OCI-LY7 (cell line): ENCODE results near the gene TPP1. TPM values are rescaled to one million over a fixed set of nuclear protein-coding genes. Genes with fewer than 3 reads are reported as not detected.

Experiments
- BruUV-seq: library from RNA; stranded (reverse); fragments of 400-500 nt; replicated peaks from 2 replicates; lab custom pipeline; 2021; lab: Mats Ljungman, UMichigan
- CTCF ChIA-PET: fragments of 300-600 bp; sonication (Branson Sonifier 250); formaldehyde crosslinking; loops from one replicate; lab custom pipeline; 2022; ENCODE audit warnings: antibody characterized with exemption; ENCODE audit not compliant: unreplicated experiment; lab: Charles Lee
- POLR2A ChIA-PET: fragments of 300-600 bp; sonication (Branson Sonifier 250); formaldehyde crosslinking; loops from one replicate; lab custom pipeline; 2022; ENCODE audit warnings: antibody characterized with exemption; lab: Charles Lee
- DNase-seq: peaks from one replicate; pipeline ENCODE4 v3.0.0-alpha.2; 2015; ENCODE audit warnings: low spot score
- H2AFZ ChIP-seq: fragments of 200-600 bp; sonication (generic), shearing (Covaris generic); 2 replicates; pipeline ENCODE4 v1.6.1; 2014; ENCODE audit warnings: mild to moderate bottlenecking, antibody characterized with exemption, low read length, moderate library complexity
- H3K27ac ChIP-seq: fragments of 200-600 bp; sonication (generic); 2 replicates; pipeline ENCODE4 v1.5.1; 2014; ENCODE audit warnings: mixed run types, low read depth, mild to moderate bottlenecking, moderate library complexity, low read length, inconsistent platforms; ENCODE audit not compliant: poor library complexity, severe bottlenecking
- H3K36me3 ChIP-seq: fragments of 200-600 bp; sonication (generic); 2 replicates; pipeline ENCODE4 v1.6.1; 2014; ENCODE audit warnings: mild to moderate bottlenecking, antibody characterized with exemption, low read length, moderate library complexity, mixed read lengths; ENCODE audit not compliant: insufficient read depth
- H3K4me1 ChIP-seq: fragments of 200-600 bp; sonication (generic); 2 replicates; pipeline ENCODE4 v1.5.1; 2014; ENCODE audit warnings: mild to moderate bottlenecking, low read length; ENCODE audit not compliant: insufficient read depth, poor library complexity, severe bottlenecking
- H3K4me2 ChIP-seq: fragments of 200-600 bp; sonication (generic); 2 replicates; pipeline ENCODE4 v1.6.1; 2014; ENCODE audit warnings: mild to moderate bottlenecking, low read length
- H3K4me3 ChIP-seq: fragments of 200-600 bp; sonication (generic); 2 replicates; pipeline ENCODE4 v1.5.1; 2014; ENCODE audit warnings: mild to moderate bottlenecking, low read depth, low read length; ENCODE audit not compliant: poor library complexity, severe bottlenecking
- H3K79me2 ChIP-seq: fragments of 200-600 bp; sonication (generic); 2 replicates; pipeline ENCODE4 v1.6.1; 2016; ENCODE audit warnings: low read depth, mild to moderate bottlenecking, low read length, moderate library complexity, mixed read lengths; ENCODE audit not compliant: insufficient read depth
- H3K9me2 ChIP-seq: fragments of 200-600 bp; sonication (generic); 2 replicates; pipeline ENCODE4 v1.6.1; 2016; ENCODE audit warnings: mild to moderate bottlenecking, low read length, mixed read lengths; ENCODE audit not compliant: insufficient read depth
- H3K9me3 ChIP-seq: fragments of 200-600 bp; sonication (generic); 2 replicates; pipeline ENCODE4 v1.6.1; 2014; ENCODE audit warnings: mild to moderate bottlenecking, mixed run types, low read length, mixed read lengths
- H4K20me1 ChIP-seq: fragments of 200-600 bp; sonication (generic); 2 replicates; pipeline ENCODE4 v1.6.1; 2014; ENCODE audit warnings: mild to moderate bottlenecking, antibody characterized with exemption, low read length, moderate library complexity, mixed read lengths; ENCODE audit not compliant: insufficient read depth
- CTCF ChIP-seq: fragments of 200-600 bp; sonication (generic); conservative IDR thresholded peaks from 2 replicates; pipeline ENCODE4 v1.5.1; 2014; ENCODE audit warnings: mild to moderate bottlenecking, antibody characterized with exemption, low read length, moderate library complexity, mixed read lengths
- EZH2phosphoT487 ChIP-seq: fragments of 200-600 bp; sonication (generic); IDR thresholded peaks from 2 replicates; pipeline ENCODE4 v1.6.1; 2018; ENCODE audit warnings: low read depth, borderline replicate concordance, mild to moderate bottlenecking, mixed run types, antibody characterized with exemption, low read length, moderate library complexity, mixed read lengths
- intact Hi-C: fragments of 100-400 bp; cut with micrococcal nuclease; formaldehyde crosslinking; loops from one replicate; pipeline ENCODE4 v1.10.0; 2022; ENCODE audit not compliant: unreplicated experiment
- total RNA-seq, 2 experiments: library from RNA; depleted of rRNA in 1 of 2; stranded (reverse); fragments of >200 nt in 1 of 2; shearing (Covaris generic) in 1 of 2; gene quantifications; 2 replicates each; pipeline ENCODE4 v1.2.3, GENCODE V29; 2014 to 2022

The TPP1 gene
- total RNA-seq, 2 experiments from 2014 or later, result 16.6 to 41.1 TPM

- Histone ChIP-seq H3K36me3 (no peaks in the 10 kb centered on the region), H2AFZ (no peak overlapping the region), H4K20me1 (no peaks in the 10 kb centered on the region), H3K79me2 (no peaks in the 10 kb centered on the region; the same call in 1 of the 2 replicates), H3K4me1 (peaks cover 32% of the 10 kb centered on the region), H3K27ac (no peak overlapping the region), H3K9me2 (no peaks in the 10 kb centered on the region), H3K9me3 (no peaks in the 10 kb centered on the region), H3K4me3 (no peak overlapping the region), H3K4me2 (no peak overlapping the region)
- POLR2A ChIA-PET, result interaction anchor here (0.6 to 1.1 kb wide), 2 partner anchors 58 to 150 kb away, joined by 3 to 4 read pairs; no protein-coding TSS in a partner anchor
- TF ChIP-seq CTCF, result no peak
- no peak for TF ChIP-seq EZH2phosphoT487
- BruUV-seq, result no TSS peak
- intact Hi-C loops, result no loop called here
- peak; percentile 61 for DNase-seq
- CTCF ChIA-PET, result interaction anchor here (0.6 to 2.0 kb wide), 2 partner anchors 11 to 150 kb away, joined by 3 to 8 read pairs; partner anchors contain the start of gene TAF10
Observed at GRCh38 chr11:6622261-6623171, 3.3 kb upstream of the TPP1 start.

DNA sequence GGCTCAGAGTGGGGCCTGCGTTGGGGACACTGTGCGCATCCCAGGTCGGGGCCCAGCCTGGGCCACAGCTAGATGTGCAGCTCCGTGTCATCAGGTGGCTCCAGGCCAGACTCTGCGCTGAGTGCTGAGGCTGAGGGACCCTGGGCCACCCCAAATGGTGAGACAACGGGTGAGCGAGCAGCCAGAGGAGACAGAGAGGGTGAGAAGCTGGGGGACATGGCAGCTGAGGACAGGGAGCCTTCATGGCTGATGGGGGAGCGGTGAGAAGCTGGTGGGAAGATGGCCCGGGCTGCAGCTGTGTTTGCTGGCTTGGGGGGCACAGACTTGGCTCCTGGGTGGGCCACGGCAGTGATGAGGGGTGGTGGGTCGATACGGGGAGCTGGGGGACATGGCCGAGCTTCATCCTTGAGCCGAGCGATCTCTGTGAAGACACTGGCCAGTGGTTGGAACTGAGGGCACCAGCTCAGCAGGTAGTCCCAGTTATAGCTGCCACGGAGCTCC lies 2.5 kb upstream of the TPP1 start:
- H3K36me3 ChIP-seq, result no peaks in the 10 kb centered on the region
- intact Hi-C loops, result no loop called here
- H2AFZ ChIP-seq, result no peak overlapping the region
- no peaks in the 10 kb centered on the region for H3K9me3 ChIP-seq
- no peaks in the 10 kb centered on the region; the same call in 1 of the 2 replicates for H3K79me2 ChIP-seq
- ChIA-PET POLR2A (interaction anchor here (0.6 to 1.2 kb wide), 5 partner anchors 9 to 905 kb away, joined by 3 to 6 read pairs (median 3); no protein-coding TSS in a partner anchor), CTCF (interaction anchor here (0.6 to 2.0 kb wide), 3 partner anchors 10 to 149 kb away, joined by 3 to 8 read pairs (median 3); partner anchors contain the start of gene TAF10)
- H3K4me3 ChIP-seq, result no peak overlapping the region
- no peaks in the 10 kb centered on the region for H3K9me2 ChIP-seq
- H3K4me2 ChIP-seq, result no peak overlapping the region
- no peak overlapping the region for H3K27ac ChIP-seq
- TF ChIP-seq CTCF (no peak), EZH2phosphoT487 (no peak)
- no TSS peak for BruUV-seq
- no peak for DNase-seq
- H4K20me1 ChIP-seq, result no peaks in the 10 kb centered on the region
- H3K4me1 ChIP-seq, result peaks cover 32% of the 10 kb centered on the region
